Measurements from ENCODE around the gene ITCH.
"Not testable (repeated sequence)": the region's sequence is repeated elsewhere in the genome, so short reads cannot be mapped to it uniquely, and the experiment has no call there.

DNA sequence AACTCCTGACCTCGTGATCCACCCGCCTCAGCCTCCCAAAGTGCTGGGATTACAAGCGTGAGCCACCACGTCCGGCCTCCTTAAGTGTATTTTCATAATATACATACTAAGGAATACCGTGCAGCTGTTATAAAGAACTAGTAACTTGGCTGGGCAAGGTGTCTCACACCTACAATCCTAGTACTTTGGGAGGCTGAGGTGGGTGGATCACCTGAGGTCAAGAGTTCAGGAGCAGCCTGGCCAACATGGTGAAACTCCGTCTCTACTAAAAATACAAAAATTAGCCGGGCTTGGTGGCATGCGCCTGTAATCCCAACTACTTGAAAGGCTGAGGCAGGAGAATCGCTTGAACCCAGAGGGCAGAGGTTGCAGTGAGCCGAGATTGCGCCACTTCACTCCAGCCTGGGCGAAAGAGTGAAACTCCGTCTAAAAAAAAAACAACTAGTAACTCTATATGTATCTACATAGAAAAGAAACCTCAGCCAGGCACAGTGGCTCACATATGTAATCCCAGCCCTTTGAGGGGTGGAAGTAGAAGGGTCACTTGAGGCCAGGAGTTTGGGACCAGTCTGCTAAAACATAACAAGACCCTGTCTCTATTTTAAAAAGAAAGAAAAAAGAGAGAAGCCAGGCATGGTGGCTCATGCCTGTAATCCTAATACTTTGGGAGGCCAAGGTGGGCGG lies 32.1 kb upstream of the ITCH start:
- not testable (repeated sequence) for TF ChIP-seq CTCF (IDR thresholded peaks at IDR 0.05); EP300 (IDR thresholded peaks at IDR 0.05); POLR2A (IDR thresholded peaks at IDR 0.05; ENCODE audit: low read depth); POLR2AphosphoS5 (IDR thresholded peaks at IDR 0.05)
